GM04503 (cell line): Measurements from ENCODE around the gene GRWD1.
A peak's percentile ranks its signal among the peaks of the same experiment; 100 is the strongest.

Experiments
- DNase-seq: peaks from one replicate; pipeline ENCODE4 v3.0.0-alpha.2; 2012; ENCODE audit warnings: low read depth

Gene GRWD1

DNA sequence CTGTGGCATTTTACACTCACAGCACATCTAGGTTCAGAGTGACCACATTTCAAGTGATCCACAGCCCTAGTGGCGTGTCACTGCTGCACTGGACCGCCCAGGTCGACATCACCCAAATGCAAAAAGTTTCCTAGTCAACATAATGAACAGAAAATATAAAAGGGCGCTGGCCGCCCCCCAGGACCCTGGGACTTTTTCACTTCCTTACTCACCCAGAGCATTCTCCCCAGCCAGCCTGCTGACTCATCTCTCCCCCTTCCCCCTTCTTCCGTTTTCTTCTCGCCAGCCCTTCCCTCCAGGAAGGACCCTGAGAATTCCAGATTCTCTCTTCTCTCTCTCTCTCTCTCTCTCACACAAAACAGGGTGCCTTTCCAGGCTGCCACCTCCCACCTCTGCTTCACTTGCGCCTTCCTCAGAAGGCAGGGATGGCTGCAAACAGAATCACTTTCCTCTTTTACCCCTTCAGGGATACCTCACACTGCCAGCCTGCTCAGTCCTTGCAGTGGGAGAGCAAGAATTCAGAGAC lies 21.0 kb upstream of the GRWD1 start:
- DNase-seq: no peak

DNA sequence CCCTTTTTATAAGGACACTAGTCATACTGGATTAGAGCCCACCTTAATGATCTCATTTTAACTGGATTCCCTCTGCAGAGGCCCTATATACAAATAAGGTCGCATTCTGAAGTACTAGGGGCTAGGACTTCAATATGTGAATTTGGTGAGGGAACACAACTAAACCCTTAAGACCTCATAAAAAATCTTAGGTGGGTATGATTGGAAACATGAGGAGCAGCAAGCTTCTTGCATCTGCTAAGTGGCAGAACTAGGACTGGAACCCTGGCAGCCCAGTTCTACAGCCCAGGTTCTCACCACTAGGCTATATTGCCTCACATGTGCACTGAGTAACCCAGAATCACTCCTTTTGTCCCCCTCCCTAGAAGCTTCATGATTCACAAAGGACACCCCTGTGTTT lies 17.1 kb upstream of the GRWD1 start:
- no peak for DNase-seq

DNA sequence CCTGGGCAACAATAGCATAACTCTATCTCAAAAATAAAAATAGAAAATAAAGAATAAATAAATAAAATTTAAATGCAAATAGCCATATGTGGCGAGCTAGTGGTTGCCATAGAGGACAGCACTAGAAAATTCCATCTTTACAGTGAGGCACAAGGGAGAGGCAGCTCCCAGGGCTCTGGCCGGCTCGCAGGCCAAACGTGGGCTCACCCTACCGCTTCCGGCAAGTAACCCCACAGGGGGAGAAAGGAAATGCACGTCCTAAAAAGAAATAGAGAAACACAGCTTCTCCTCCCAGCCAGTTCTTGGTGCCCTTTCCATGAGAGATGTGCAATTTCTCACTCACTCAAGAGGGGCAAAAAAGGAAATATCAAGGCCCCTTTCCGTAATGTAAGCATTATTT lies 12.4 kb upstream of the GRWD1 start:
- no peak for DNase-seq

DNA sequence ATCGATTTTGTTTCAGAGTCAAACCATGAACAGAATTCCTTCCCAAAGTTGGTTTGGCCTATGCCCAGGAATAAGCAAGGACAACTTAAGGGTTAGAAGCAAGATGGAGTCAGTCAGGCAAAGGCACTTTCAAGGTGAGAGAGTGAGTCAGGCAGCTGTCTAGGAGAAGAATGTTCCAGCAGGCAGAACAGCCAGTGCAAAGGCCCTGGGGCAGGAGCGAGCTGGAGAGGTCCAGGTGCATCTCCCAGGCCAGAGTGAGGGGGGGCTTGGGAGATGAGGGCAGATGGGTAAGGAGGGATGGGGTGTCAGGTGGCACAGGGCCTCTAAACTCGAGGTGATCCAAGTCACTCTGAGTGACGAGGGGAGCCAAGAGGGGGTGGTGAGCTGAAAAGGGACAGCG lies 9.2 kb upstream of the GRWD1 start:
- DNase-seq: no peak

DNA sequence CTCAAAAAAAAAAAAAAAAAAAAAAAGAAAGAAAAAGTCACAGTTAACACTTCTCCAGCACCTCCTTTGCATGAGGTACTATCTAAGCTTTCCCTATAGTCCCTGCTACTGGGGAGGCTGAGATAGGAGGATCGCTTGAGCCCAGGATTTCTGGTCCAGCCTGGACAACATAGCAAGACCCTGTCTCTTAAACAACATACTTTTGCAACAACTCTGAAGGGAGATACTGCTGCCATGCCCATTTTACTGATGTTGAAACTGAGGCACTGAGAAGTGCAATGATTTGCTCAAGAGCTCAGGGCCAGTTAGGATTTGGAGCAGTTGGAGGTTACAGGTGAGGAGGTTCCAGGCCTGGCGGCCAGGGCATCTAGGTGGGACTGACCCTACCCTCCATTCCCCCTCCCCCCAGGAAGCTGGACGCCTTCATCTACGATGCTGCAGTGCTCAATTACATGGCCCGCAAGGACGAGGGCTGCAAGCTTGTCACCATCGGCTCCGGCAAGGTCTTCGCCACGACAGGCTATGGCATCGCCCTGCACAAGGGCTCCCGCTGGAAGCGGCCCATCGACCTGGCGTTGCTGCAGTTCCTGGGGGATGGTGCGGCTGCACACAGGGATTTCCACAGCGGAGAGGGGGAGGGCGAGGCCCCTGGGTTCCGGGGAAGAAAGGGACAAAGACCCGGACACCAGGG lies 4.3 kb upstream of the GRWD1 start:
- DNase-seq: no peak

DNA sequence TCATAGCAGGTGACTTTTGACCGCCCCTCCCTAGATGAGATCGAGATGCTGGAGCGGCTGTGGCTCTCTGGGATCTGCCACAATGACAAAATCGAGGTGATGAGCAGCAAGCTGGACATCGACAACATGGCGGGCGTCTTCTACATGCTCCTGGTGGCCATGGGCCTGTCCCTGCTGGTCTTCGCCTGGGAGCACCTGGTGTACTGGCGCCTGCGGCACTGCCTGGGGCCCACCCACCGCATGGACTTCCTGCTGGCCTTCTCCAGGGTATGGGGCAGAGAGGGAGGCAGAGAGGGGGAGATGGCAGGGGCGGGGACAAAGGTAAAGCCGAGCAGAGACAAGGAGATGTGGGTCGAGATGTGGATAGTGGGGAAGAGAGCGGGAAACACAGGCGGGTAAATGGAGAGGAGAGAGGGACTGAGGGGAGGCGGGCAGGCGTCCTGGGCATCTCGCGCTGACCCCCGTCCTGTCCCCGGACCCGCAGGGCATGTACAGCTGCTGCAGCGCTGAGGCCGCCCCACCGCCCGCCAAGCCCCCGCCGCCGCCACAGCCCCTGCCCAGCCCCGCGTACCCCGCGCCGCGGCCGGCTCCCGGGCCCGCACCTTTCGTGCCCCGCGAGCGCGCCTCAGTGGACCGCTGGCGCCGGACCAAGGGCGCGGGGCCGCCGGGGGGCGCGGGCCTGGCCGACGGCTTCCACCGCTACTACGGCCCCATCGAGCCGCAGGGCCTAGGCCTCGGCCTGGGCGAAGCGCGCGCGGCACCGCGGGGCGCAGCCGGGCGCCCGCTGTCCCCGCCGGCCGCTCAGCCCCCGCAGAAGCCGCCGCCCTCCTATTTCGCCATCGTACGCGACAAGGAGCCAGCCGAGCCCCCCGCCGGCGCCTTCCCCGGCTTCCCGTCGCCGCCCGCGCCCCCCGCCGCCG lies 3.4 kb upstream of the GRWD1 start:
- no peak for DNase-seq

DNA sequence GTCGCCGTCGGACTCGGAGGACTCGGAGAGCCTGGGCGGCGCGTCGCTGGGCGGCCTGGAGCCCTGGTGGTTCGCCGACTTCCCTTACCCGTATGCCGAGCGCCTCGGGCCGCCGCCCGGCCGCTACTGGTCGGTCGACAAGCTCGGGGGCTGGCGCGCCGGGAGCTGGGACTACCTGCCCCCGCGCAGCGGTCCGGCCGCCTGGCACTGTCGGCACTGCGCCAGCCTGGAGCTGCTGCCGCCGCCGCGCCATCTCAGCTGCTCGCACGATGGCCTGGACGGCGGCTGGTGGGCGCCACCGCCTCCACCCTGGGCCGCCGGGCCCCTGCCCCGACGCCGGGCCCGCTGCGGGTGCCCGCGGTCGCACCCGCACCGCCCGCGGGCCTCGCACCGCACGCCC lies 2.5 kb upstream of the GRWD1 start:
- DNase-seq: no peak

DNA sequence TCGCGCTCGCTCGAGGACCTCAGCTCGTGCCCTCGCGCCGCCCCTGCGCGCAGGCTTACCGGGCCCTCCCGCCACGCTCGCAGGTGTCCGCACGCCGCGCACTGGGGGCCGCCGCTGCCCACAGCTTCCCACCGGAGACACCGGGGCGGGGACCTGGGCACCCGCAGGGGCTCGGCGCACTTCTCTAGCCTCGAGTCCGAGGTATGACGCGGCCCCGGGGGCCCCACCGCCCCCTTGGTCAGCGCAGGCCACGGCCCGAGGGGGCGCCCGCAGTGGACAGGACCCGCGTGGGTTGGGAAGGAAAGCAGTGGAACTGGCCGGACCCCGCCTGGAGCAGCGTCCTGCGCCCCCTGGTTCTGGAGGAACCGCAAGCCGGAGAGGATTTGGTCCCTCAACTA lies 2.1 kb upstream of the GRWD1 start:
- DNase-seq: no peak

DNA sequence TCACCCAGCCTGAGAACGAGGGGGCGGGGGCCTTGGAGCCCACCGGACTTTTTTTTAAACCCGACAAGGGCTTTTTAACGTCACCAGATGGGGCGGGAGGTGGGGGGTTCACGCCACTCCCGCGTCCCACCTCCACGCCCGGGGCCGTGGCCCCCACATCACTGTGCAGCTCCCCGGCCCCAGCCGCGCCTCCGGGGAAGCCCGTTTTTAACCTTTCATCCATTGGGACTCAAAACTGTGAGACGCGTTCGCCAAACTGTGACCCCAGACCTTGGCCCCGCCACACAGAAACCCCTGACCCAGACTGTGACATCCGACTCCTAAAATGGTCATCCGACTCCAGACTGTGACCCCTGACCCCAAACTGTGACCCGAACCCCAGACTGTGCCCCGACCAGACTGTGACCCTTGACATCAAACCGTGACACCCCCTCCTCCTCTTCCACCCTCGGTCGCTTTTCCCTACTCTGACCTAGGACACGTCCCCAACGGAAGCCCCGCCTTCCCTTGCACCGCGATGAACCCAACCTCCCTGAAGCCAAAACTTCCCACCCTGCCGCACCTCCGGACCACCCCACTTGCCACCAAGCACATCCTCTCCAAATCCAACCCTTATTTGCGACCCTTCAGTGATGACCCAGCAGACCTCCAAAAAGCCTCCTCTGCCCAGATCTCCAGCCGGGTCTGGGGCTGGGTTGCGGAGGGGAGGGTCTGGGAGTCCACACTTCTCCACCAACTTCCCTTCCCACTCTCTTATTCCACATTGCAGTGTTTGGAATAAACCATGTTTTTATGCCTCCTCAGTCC lies 1.5 kb upstream of the GRWD1 start:
- DNase-seq: no peak

DNA sequence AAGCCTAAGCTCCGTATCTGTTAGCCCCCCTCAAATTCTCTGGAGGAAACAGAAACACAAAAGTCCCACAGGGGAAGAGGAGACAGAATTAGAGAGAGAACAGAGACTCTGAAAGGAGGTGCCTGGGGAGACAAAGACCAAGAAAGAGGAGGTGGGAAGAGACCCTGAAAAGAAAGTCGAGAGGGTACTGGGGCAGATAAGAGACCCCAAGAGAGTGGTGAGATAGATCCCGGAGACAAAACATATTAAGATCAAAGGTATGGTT lies 915 bp upstream of the GRWD1 start:
- DNase-seq: no peak

DNA sequence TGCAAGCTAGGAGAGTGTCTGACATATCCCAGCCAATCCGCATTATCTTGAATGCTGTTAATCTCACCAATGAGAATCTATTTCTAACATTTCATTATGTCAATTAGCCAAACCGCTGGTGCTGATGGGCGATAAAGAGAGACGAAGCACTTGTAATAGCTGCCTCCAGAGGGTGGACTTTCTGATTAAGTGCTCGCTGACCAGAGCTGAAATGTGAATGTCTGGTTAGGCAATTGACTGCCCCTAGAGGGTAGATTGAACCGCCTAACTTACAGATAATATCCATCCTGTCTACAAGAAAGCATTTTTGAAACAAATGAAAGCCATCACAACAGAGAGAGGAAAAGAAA lies 552 bp upstream of the GRWD1 start:
- peak; percentile 75 for DNase-seq

DNA sequence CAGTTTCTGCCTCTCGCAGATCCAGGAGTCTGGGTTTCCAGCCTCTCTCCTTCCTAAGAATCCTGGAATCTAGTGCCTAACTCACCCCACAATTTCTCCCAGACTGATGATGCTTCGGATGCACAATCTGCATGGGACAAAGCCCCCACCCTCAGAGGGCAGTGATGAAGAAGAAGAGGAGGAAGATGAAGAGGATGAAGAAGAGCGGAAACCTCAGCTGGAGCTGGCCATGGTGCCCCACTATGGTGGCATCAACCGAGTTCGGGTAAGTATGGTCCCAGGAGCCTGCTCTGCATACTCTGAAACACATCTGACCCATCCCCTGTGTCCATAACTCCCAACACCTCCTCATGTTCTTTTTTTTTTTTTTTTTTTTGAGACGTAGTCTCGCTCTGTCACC lies 796 bp downstream of the GRWD1 start:
- DNase-seq: no peak

DNA sequence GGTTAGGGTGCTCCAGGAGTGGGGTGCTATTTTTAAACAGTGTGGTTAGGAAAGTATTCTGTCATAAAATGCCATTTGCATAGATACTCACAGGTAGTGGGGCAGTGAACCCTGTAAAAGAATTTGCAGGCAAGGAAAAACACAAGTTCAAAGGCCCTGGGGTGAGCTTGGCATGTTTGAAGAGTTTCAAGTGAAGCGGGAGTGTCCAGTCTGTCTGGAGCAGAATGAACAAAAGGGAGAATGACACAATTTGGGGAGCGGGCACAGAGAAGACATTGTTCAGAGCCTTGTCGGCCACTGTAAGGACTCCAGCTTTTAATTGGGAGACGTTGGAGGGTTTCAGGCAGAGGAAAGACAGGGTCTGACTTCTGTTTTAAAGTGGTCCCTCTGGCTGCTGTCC lies 2.8 kb downstream of the GRWD1 start:
- no peak for DNase-seq

DNA sequence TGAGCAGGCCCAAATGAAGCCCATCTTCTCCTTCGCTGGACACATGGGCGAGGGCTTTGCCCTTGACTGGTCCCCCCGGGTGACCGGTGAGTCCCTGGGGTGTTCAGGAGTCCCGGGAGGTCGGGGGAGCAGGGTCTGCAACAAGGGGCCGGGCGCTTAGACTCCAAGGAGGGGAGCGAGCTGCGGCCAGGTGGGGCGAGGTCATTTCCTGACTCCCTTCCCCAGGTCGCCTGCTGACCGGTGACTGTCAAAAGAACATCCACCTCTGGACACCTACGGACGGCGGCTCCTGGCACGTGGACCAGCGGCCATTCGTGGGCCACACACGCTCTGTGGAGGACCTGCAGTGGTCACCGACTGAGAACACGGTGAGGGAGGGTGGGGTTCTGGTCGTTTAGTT lies 4.7 kb downstream of the GRWD1 start:
- no peak for DNase-seq

DNA sequence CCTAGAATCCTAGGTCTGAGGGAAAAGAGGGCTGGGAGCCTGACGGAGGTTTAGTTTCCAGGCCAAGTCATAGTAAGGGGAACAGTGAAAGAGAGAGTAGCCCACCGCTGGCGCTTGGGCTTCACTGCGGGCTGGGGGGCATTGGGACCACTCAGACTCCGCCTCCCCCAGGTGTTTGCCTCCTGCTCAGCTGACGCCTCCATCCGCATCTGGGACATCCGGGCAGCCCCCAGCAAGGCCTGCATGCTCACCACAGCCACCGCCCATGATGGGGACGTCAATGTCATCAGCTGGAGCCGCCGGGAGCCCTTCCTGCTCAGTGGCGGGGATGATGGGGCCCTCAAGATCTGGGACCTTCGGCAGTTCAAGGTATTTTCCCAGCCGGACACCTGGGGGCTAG lies 5.1 kb downstream of the GRWD1 start:
- DNase-seq: no peak

DNA sequence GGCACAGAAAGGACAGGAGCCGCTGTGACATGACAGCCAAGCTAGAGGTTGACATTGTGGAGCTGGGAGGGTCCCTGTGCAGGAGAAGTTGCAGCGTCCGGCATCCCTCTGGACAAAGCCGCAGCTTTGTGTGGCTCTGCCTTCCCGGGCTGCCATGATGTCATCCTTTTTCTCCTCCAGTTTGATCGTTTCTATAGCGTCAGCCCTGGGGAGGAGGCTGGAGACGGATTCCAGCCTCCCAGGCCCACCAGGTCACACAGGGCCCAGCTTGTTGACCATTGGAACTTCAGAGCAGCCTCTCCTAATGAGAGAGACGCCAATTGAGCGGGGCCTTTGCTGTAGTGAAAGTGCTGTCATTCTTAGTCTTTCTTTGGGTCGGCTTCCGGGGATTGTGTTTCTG lies 5.8 kb downstream of the GRWD1 start:
- no peak for DNase-seq

DNA sequence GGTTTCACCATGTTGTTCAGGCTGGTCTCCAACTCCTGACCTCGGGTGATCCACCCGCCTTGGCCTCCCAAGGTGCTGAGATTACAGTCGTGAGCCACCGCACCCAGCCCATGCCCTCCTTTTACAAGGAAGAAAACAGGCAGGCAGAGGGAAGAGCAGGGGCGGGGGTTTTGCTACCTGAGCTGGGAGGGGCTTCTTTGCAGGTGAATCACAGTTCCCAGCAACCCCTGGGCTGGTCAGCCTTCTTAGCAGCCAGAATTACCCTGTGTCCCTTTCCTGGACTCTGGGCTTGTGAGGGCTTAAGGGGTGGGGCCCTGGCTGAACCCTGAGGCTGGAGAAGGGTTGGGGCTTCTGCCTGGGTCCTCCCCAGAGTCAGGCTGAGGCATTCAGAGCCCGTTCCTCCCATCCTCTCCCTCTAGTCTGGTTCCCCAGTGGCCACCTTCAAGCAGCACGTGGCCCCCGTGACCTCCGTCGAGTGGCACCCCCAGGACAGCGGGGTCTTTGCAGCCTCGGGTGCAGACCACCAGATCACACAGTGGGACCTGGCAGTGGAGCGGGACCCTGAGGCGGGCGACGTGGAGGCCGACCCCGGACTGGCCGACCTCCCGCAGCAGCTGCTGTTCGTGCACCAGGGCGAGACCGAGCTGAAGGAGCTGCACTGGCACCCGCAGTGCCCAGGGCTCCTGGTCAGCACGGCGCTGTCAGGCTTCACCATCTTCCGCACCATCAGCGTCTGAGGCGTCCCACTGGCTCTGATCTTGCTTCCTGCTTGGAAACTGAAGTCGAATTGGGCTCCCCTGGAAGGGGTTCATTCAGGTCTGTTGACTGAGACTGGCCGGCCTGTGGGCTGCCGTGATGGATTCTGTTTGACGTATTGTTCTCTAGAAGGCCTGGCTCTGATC lies 6.8 kb downstream of the GRWD1 start:
- DNase-seq: no peak

DNA sequence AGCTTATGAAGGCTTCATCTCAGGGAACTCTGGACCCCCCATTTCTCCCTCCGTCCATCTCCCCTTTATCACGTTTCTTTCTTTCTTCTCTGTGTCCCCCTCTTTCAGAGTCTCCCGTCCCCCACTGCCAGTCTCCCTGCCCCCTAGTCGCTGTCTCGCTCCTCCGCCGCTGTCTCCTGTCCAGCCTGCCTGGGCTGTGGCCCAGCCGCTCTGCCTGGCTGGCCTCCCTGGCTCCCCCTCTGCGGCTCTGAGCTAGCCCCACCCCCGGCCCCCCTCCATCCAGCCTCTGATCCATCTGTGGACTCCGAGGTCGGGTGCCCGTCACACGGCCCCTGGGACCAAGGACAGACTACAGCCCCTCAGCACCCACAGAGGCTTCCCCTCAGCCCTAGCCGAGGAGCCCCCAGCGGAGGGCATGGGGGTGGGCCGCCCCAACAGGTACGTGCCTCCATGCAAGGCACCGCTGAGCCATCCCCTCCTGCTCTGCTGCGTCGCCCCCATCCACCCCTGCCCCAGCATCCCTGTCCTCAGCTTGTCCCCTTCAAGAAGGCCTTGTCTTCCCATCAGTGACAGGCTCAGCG lies 8.5 kb downstream of the GRWD1 start:
- no peak for DNase-seq

DNA sequence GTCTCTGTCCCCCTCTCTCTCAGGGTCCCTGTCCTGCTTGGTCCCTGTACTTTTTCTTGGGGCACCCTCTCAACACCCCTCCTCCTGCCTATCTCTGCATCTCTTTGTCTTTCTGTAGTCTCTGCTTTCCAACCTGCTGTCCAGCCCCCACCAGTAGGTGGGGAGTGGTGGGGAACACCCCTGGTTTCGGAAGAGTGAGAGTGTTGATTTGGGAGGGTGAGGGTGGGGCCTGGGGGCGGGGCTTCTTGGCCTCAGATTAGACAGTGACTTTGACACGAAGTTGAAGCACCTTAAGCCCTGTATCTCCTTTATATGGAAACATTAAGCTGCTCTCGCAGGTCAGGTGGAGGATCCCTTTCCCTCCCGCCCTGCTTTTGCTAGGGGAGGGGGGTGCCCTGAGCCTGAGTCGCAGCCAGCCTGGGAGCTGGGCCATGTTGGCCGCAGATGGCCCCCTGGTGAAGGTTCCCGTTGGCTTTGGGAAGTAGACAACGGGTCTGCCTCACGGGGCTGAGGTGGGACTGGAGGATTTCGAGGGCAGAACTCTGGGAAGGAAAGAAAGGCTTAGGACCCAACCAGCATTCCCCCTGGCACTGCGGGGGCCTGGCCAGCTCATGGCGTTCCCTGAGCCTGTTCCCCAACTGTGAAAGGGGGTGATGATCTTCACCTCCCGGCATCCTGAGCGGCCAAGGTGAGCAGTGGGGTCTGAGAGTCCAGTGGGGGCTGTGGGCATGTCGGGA lies 9.6 kb downstream of the GRWD1 start, which contains the start of gene KCNJ14:
KCNJ14 (plus strand) TSS at position 404 of the 737 bp plus-strand sequence. CDS start 6,151 bp downstream, outside the sequence.
- DNase-seq: no peak

DNA sequence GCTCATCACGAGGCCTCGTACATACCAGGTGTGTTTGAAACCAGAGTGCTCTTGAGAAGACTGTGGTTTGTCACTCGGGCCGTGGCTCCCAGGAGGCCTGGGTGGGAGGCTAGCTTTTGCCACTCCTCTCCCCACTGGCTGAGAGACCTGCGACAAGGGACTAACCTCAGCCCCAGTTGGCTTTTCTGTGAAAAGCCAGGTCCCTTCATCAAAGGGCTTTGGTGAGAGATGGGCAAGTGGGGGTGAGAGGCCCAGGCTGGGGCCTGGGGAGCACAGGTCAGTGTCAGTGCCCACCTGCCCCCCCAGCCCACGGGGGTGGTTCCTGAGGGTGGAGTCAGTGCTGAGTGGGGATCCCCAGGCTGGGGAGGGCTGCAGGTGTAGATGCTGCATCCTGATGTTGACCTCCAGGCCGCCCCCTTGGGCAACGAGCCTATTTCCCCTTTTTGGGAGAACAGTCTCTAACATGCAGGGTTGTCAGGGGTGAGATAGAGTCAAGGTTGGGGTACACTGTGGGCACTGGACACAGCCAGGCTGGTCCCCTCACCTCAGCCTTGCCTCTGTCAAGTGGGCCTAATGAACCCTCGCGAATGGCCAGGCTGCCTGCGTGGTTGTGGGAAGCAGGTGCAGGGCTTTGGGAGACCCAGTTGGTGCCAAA lies 10.3 kb downstream of the GRWD1 start:
- no peak for DNase-seq
